Urothelium cell line (cell line): ENCODE data around the gene SRPK1.
"Not testable (repeated sequence)": the region's sequence is repeated elsewhere in the genome, so short reads cannot be mapped to it uniquely, and the experiment has no call there.

Experiments
- DNase-seq: peaks from one replicate; pipeline ENCODE4 v3.0.0; 2011; ENCODE audit warnings: low spot score, mixed read lengths
- FAIRE-seq: peaks from 2 replicates; lab custom pipeline; 2011; peaks lifted over from hg19 to GRCh38; lab: Jason Lieb, UNC

Gene SRPK1

GRCh38 chr6:35920793-35921732 is at the start of gene SRPK1:
TSS of gene SRPK1 (minus strand) at chr6:35921098. CDS start at chr6:35921056, 42 bp downstream.
- FAIRE-seq (peak; percentile 88), DNase-seq (peak; percentile 97)

- DNase-seq (peak; percentile 27), FAIRE-seq (no peak)
Observed at GRCh38 chr6:35970181-35970580, 49.3 kb upstream of the SRPK1 start.

- no peak for FAIRE-seq
- DNase-seq: no peak
Observed at GRCh38 chr6:35969646-35970045, 48.7 kb upstream of the SRPK1 start.

- no peak for FAIRE-seq
- DNase-seq: no peak
Observed at GRCh38 chr6:35968821-35969220, 47.9 kb upstream of the SRPK1 start.

GRCh38 chr6:35967076-35967774 is 46.3 kb upstream of the SRPK1 start:
- no peak for FAIRE-seq
- DNase-seq: no peak

- FAIRE-seq: no peak
- DNase-seq: no peak
Observed at GRCh38 chr6:35962779-35963560, 42.1 kb upstream of the SRPK1 start.

GRCh38 chr6:35960187-35960586 is 39.3 kb upstream of the SRPK1 start:
- no peak for DNase-seq

GRCh38 chr6:35955970-35956369 is 35.1 kb upstream of the SRPK1 start:
- FAIRE-seq (no peak), DNase-seq (no peak)

More at GRCh38 chr6:35960187-35960586, 39.3 kb upstream of the SRPK1 start:
- FAIRE-seq: no peak

- DNase-seq: no peak
- FAIRE-seq: no peak
Observed at GRCh38 chr6:35955521-35955920, 34.6 kb upstream of the SRPK1 start.

- DNase-seq: no peak
- FAIRE-seq: no peak
Observed at GRCh38 chr6:35955071-35955470, 34.2 kb upstream of the SRPK1 start.

GRCh38 chr6:35954333-35954732 is 33.4 kb upstream of the SRPK1 start:
- DNase-seq (no peak), FAIRE-seq (no peak)

GRCh38 chr6:35948725-35949124 is 27.8 kb upstream of the SRPK1 start:
- no peak for FAIRE-seq

GRCh38 chr6:35945650-35946025 is 24.7 kb upstream of the SRPK1 start:
- FAIRE-seq (no peak), DNase-seq (no peak)

More at GRCh38 chr6:35948725-35949124, 27.8 kb upstream of the SRPK1 start:
- no peak for DNase-seq

GRCh38 chr6:35943390-35943789 is 22.5 kb upstream of the SRPK1 start:
- FAIRE-seq: no peak
- no peak for DNase-seq

- DNase-seq (no peak), FAIRE-seq (no peak)
Observed at GRCh38 chr6:35942355-35942754, 21.5 kb upstream of the SRPK1 start.

- FAIRE-seq, DNase-seq: not testable (repeated sequence)
Observed at GRCh38 chr6:35941170-35941569, 20.3 kb upstream of the SRPK1 start.

- DNase-seq, FAIRE-seq: not testable (repeated sequence)
Observed at GRCh38 chr6:35940014-35940413, 19.1 kb upstream of the SRPK1 start.

- DNase-seq, FAIRE-seq: not testable (repeated sequence)
Observed at GRCh38 chr6:35939259-35939658, 18.4 kb upstream of the SRPK1 start.

GRCh38 chr6:35936681-35937359 is 15.9 kb upstream of the SRPK1 start:
- FAIRE-seq (no peak), DNase-seq (no peak)

- FAIRE-seq (no peak), DNase-seq (no peak)
Observed at GRCh38 chr6:35935469-35935868, 14.6 kb upstream of the SRPK1 start.
